ENCODE measurements around the gene SLC9A7.

The SLC9A7 gene

DNA sequence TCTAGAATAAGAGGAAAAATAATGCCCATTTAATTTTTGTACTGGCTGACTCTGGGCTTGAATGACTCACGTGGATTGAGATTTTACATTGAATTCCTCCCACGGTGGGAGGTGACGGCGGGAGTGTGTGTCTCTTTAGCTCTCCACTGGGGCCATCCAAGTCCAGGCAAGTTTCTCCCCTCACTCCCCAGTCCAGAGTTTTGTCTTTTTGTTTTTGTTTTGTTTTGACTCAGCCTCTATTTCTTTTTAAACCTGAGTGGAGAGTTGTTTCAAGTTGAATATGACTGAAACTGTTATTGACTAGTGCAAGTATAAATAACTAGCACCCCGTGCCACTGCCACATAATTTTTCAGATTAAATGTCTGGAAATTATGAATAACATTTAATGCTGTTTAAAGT, 171.8 kb downstream of the SLC9A7 start:
- peak overlapping the region; percentile 48 for H3K4me3 ChIP-seq
- TF ChIP-seq, protein P1, sequence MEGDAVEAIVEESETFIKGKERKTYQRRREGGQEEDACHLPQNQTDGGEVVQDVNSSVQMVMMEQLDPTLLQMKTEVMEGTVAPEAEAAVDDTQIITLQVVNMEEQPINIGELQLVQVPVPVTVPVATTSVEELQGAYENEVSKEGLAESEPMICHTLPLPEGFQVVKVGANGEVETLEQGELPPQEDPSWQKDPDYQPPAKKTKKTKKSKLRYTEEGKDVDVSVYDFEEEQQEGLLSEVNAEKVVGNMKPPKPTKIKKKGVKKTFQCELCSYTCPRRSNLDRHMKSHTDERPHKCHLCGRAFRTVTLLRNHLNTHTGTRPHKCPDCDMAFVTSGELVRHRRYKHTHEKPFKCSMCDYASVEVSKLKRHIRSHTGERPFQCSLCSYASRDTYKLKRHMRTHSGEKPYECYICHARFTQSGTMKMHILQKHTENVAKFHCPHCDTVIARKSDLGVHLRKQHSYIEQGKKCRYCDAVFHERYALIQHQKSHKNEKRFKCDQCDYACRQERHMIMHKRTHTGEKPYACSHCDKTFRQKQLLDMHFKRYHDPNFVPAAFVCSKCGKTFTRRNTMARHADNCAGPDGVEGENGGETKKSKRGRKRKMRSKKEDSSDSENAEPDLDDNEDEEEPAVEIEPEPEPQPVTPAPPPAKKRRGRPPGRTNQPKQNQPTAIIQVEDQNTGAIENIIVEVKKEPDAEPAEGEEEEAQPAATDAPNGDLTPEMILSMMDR (IDR thresholded peaks at IDR 0.05), result no peak
- peak overlapping the region; percentile 37 to 83 for H3K27ac ChIP-seq
- no peak for DNase-seq (ENCODE audit: low spot score)

DNA sequence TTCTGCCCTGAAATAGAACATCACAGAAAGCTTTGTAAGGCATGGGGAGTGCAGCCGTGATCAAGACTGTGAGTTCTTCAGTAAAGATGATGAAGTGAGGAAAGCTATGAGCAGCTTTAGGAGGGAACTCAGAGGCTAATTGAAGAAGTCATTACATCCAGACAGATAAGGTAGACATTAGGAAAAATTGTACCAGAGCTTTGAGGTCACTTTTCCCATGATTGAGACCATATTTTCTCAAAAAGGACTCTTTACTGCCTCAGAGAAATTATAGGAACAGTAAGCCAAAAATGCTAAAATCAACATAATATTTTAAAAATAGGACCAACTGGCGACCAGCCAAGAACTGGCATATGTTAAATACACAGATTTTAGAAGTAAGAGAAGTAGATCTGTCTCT, 174.2 kb downstream of the SLC9A7 start:
- H3K4me3 ChIP-seq, result no peak overlapping the region
- H3K27ac ChIP-seq, result peak overlapping the region in 1 of 2 donors; percentile 34
- TF ChIP-seq, protein P1 (IDR thresholded peaks at IDR 0.05), result no peak
- DNase-seq (ENCODE audit: low spot score), result no peak

DNA sequence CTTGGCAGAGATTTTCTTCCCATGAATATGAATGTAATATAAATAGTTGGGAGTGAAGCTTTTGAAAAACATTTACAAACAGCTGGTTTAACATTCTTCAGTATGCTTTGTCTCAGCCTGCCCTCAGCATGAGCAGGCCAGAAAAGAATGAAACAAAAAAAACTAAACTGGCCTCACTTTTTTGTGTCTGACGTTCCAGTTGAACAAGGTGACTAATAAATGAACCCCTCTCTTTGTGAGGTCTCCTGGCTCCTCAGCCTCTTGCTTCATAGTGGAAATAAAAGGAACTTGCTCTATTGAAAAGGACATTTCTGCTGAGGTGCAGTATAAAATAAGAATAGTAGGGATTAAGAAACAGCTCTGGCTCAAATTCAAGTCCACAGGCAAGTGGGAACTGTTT, 176.0 kb downstream of the SLC9A7 start:
- DNase-seq (ENCODE audit: low spot score), result no peak
- peak overlapping the region; percentile 64 to 79 for H3K27ac ChIP-seq
- H3K4me3 ChIP-seq, result no peak overlapping the region
- TF ChIP-seq, protein P1 (IDR thresholded peaks at IDR 0.05), result no peak

DNA sequence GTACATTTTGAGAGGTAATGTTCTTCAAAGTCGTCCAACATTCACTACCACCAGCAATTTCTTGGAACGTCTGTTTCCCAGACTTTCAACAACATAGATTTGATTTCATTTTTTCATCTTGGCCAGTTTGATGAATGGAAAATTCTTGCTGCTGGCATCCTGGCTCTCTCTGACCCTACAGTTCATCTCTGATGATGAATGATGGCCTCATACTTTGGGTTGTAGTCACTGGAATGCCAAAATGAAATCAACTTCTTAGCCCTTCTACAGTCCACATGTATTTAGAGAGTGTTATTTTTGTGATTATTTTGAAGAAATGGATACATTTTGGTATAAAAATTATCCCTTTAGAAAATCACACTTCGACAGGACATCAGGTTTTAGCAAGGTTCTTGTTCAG, 176.6 kb downstream of the SLC9A7 start:
- H3K4me3 ChIP-seq, result peak overlapping the region; percentile 12
- peak overlapping the region; percentile 64 to 79 for H3K27ac ChIP-seq
- no peak for DNase-seq (ENCODE audit: low spot score)
- TF ChIP-seq, protein P1 (IDR thresholded peaks at IDR 0.05), result no peak

DNA sequence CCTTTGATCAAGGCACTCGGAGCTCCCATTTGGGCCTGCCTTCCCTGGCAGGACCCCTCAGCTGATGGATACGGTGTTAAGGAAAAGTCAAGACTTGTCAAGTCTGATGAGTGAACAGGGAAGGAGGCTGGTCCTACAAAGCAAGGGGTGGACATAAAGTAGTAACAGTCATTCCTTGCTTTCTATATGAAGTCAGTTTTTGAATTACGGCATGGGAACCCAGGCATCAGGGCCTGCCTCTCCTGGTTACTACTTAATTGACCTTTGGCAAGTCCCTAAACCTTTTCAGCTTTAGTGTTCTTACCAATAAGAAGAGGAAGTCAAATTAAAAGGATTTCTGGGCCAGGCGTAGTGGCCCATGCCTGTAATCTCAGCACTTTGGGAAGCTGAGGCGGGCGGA, 178.3 kb downstream of the SLC9A7 start:
- TF ChIP-seq, protein P1 (IDR thresholded peaks at IDR 0.05), result no peak
- no peak for DNase-seq (ENCODE audit: low spot score)
- no peak overlapping the region for H3K27ac ChIP-seq
- H3K4me3 ChIP-seq, result no peak overlapping the region

DNA sequence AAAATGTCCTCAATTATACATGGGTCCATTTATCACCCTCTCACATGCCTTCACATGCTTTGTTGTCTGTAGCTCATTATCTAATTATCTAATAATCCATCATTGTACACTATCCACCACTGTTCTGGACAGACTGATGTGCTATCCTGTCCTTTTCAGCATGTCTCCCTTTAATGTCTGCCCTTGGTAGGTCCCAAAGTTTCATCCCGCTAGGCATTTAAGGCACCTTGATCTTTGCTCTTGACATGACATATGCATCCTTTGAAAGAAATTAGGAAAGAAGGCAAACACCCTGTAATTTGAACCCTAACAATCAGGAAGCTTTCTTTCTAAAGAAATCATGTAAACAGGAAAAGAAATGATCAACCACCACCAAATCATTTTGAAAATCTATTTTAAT, 179.7 kb downstream of the SLC9A7 start:
- no peak overlapping the region for H3K27ac ChIP-seq
- TF ChIP-seq, protein P1 (IDR thresholded peaks at IDR 0.05), result no peak
- H3K4me3 ChIP-seq, result no peak overlapping the region

DNA sequence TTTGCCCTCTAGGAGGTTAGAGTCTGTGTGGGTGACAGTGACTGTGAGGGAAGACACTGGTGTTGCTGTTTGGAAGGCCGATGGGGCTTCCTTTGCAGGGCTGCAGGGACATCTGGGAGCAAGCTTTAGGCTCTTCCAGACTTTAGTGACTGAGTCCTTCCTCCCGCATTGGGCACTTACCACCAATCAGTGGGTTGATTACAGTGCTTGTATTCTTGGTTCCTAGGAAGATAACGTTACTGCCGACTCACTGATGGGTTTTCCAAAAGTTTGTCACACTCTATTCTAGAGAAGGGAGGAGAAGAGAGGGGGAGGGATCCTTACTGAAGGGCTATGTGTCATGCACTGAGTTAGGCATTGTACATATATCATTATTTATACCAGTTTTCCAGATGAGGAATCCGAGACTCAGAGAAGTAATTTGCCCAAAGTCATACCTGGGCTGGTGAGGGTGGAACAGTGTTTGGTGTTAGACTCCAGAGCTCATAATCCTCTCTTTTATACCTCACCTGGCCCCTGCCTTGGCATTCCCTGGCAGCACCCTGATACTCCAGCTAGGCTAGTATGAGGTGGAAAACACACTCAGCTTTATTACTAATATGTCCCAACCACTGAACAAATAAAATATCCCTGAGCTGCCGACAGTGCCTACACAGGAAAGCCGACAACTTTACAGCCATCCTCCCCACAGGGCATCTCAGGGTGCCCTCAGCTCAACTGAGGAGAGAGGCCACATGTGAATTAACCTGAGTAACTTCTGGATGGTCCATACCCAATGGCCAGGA, 181.5 kb downstream of the SLC9A7 start:
- Histone ChIP-seq H3K27ac (peak overlapping the region in 1 of 2 donors; percentile 60), H3K4me3 (peak overlapping the region; percentile 81)
- no peak for DNase-seq (ENCODE audit: low spot score)
- TF ChIP-seq, protein P1 (IDR thresholded peaks at IDR 0.05), result no peak

More for the DNA sequence above, 179.7 kb downstream of the SLC9A7 start:
- no peak for DNase-seq (ENCODE audit: low spot score)

Data from coronary artery (tissue), 2 donors.